Activated CD4-positive, alpha-beta T cell treated with anti-CD3 and anti-CD28 coated beads, Interleukin-2, amount 10 ng/mL, durations not matched to agents 7 days and 5 days (primary cell): ENCODE results near the gene SPATC1L. TPM values are rescaled to one million over a fixed set of nuclear protein-coding genes. Genes with fewer than 3 reads are reported as not detected.

Experiments
- CTCF ChIA-PET: fragments of 350-600 bp; sonication (Branson Sonifier 250); formaldehyde crosslinking; loops from one replicate; lab custom pipeline; 2021; ENCODE audit warnings: antibody characterized with exemption; lab: Charles Lee
- POLR2A ChIA-PET: fragments of 350-600 bp; sonication (Branson Sonifier 250); formaldehyde crosslinking; loops from one replicate; lab custom pipeline; 2021; ENCODE audit warnings: antibody characterized with exemption; lab: Charles Lee
- DNase-seq: peaks from one replicate; pipeline ENCODE4 v3.0.0-alpha.2; 2020
- H3K27ac Mint-ChIP-seq: one replicate; pipeline ENCODE4 v1.8.0; 2021; ENCODE audit warnings: mild to moderate bottlenecking, moderate library complexity, mixed read lengths
- H3K27me3 Mint-ChIP-seq: one replicate; pipeline ENCODE4 v1.8.0; 2021; ENCODE audit warnings: mixed read lengths
- H3K36me3 Mint-ChIP-seq: one replicate; pipeline ENCODE4 v1.8.0; 2021; ENCODE audit warnings: low read depth, mixed read lengths
- H3K4me1 Mint-ChIP-seq: one replicate; pipeline ENCODE4 v1.8.0; 2021; ENCODE audit warnings: mixed read lengths
- H3K4me3 Mint-ChIP-seq: one replicate; pipeline ENCODE4 v1.8.0; 2021; ENCODE audit warnings: mild to moderate bottlenecking, moderate library complexity, mixed read lengths
- H3K9me3 Mint-ChIP-seq: one replicate; pipeline ENCODE4 v1.8.0; 2021; ENCODE audit warnings: mixed read lengths
- total RNA-seq, 2 experiments: library from RNA; stranded (reverse); gene quantifications; one replicate each; pipeline ENCODE4 v1.2.3, GENCODE V29; 2021

The SPATC1L gene
- total RNA-seq, 2 experiments from 2014 or later, result 6.1 to 6.3 TPM

- H3K27ac Mint-ChIP-seq, result no peak overlapping the region
Measured at GRCh38 chr21:46111193-46111571, 73.1 kb downstream of the SPATC1L start.

More at GRCh38 chr21:46111193-46111571, 73.1 kb downstream of the SPATC1L start:
- no peak for DNase-seq
- ChIA-PET POLR2A (no interaction called here), CTCF (no interaction called here)
- Mint-ChIP-seq H3K9me3 (peaks cover 17% of the 10 kb centered on the region), H3K4me1 (no peaks in the 10 kb centered on the region), H3K27me3 (peaks cover 4% of the 10 kb centered on the region), H3K4me3 (no peak overlapping the region), H3K36me3 (peaks cover 4% of the 10 kb centered on the region)

Other genes with a start within 250 kb of the SPATC1L start
- under 1 TPM; 0.27 to 0.40 TPM for gene COL6A1, start 202.7 kb downstream of the SPATC1L start, total RNA-seq
- gene COL6A2, start 86.3 kb downstream of the SPATC1L start, total RNA-seq, result 1 to 10 TPM; 2.3 to 2.5 TPM
- not detected for gene FTCD, start 28.9 kb downstream of the SPATC1L start, total RNA-seq
- gene LSS, start 44.3 kb upstream of the SPATC1L start, total RNA-seq, result 10 to 100 TPM; 47.8 to 53.3 TPM
- gene MCM3AP, start 101.2 kb upstream of the SPATC1L start, total RNA-seq, result 100 to 1,000 TPM in 1 of 2 experiments, 10 to 100 TPM in 1; 94.5 to 118 TPM
- gene YBEY, start 101.9 kb upstream of the SPATC1L start, total RNA-seq, result 10 to 100 TPM; 11.5 to 12.5 TPM
- gene C21orf58, start 139.4 kb upstream of the SPATC1L start, total RNA-seq, result 10 to 100 TPM; 67.5 to 68.3 TPM
- gene PCNT, start 139.7 kb upstream of the SPATC1L start, total RNA-seq, result 10 to 100 TPM; 84.0 to 89.8 TPM